ENCODE results near the gene UBP1.
"Not testable (repeated sequence)": the region's sequence is repeated elsewhere in the genome, so short reads cannot be mapped to it uniquely, and the experiment has no call there.

The UBP1 gene

DNA sequence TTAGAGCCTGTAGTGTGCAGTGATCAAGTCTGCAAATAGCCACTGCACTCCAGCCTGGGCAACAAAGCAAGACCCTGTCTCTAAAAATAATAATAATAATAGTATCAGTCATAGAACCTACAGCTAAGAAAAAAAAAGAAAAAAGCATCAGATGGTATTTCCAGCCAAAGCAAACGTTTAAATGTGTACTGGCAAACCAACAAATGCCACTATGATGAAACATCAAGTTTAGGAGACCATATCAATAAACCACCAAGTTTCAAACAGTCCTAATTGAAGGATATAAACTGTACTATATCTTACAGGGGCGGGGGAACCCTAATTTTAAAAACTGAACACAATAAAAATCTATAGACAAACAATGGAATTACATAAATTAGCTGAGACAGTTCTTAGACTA lies 6.4 kb downstream of the UBP1 start:
- FAIRE-seq: no peak

DNA sequence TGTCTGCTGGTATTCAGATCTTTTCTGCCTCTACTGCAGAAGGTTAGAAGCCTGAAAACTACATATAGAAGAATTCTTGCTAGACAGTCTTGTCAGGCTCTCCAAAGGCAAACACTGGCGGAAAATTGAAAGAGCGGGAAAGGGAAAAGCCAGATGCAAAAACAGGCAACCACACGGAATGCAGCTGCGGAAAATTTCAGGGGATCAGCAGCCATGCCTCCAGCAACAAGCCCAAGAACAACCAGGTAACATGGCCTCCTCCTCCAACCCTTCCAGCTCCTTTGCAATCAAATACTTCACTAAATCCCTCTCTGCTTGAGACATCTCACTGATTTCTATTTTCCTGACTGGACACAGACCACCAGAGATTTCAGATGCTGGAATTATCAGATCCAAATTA lies 9.6 kb downstream of the UBP1 start:
- FAIRE-seq: no peak

DNA sequence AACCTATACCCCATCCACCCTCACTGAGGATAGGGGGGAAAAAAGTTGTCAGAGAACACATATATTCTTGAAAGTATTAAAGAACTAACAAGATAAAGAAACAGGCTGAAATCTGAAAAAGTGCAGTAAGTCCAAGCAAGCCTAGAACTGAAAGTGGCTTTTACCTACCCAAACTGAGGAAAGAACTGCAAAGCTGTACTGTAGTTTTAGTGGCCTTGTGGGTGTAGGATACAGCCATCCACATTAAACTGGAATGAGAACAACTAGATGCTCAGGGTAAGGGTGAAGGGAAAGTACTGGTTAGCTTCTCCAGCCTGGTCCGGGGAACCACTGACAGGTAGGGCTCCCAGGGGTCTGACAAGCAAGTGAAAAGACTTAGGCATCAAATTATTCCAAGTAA lies 10.1 kb downstream of the UBP1 start:
- no peak for FAIRE-seq

DNA sequence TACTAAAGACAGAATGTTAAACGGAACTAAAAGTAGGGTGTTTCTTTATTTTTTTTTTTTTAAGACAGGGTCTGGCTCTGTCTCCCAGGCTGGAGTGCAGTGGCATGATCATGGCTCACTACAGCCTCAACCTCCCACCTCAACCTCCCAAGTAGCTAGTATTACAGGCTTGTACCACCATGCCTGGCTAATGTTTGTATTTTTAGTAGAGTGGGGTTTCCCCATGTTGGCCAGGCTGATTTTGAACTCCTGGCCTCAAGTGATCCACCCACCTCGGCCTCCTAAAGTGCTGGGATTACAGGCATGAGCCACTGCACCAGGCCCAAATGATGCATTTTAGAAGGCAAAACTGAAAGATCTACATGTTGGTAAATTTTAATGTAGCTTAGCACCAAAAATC lies 10.9 kb downstream of the UBP1 start:
- FAIRE-seq: not testable (repeated sequence)

DNA sequence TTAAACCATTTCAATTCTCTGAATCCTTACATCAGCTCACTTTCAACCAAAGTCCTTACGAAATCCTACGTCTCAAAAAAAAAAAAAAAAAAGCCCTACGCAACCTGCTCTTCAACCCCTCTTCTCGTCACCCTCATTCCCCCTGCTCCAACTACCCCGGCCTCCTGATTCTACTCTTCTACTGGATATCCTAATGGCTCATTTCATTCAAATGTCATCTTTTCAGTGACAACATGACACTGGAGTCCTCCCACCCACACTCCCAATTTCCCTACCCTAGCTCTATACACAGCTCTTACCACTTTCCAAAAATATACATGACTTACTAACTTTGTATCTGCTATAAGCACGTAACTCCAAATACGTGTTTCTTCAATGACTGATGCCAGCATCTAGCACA lies 11.5 kb downstream of the UBP1 start:
- FAIRE-seq: no peak

DNA sequence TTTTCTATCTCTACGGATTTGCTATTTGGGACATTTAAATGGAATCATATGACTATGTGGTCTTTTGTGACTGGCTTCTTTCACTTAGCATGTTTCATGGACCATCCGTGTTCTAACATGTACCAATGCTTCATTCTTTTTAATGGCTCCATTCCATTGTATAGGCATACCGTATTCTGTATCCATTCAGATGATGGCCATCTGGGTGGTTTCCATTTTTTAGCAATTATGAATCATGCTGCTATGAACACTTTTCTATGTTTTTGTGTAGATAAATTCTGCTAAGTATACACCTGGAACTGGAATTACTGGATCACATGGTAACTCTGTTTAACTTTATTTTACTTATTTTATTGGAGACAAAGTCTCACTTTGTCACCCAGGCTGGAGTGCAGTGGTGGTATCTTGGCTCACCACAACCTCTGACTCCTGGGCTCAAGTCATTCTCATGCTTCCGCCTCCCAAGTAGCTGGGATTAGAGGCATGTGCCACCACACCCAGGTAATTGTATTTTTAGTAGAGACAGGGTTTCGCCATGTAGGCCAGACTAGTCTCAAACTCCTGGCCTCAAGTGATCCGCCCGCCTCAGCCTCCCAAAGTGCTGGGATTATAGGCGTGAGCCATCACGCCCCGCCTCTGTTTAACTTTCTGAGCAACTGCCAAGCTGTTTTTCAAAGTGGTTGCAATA lies 13.4 kb downstream of the UBP1 start:
- no peak for FAIRE-seq

DNA sequence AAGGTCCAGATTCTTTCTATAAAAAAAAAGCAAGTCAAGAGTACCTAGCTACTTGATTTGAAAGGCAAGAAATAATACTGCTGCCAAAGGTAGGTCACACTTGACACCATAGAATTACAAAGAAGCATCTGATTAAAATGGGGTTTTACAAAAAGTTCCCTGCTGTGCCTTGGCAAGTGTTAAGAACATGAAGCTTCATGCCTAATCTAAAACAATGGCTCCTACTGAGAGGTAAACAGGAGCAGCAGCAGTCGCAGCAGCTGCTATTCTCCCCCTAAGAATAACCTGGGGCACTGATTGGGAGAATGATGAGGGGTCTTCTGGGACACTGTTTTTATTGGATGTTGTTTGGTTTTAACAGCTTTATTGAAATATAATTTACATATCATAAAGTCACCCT lies 14.1 kb downstream of the UBP1 start:
- no peak for FAIRE-seq

DNA sequence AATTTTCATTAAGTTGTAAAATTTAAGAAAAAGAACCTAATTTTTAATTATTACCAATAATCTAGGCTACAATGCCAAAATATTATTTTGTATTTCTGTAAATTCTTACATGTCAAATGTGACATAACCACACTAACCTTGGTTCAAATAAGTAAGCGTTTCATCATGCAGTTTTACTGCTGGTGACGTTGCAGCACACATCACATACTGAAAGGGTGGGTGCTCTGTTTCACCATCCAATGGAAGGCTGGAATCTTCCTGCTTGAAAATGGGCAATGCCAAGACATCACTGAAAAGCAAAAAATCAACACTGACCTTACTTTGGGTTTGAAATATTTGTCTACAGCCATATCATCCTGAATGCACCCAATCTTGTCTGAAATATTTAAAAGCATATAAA lies 14.8 kb downstream of the UBP1 start:
- no peak for FAIRE-seq

DNA sequence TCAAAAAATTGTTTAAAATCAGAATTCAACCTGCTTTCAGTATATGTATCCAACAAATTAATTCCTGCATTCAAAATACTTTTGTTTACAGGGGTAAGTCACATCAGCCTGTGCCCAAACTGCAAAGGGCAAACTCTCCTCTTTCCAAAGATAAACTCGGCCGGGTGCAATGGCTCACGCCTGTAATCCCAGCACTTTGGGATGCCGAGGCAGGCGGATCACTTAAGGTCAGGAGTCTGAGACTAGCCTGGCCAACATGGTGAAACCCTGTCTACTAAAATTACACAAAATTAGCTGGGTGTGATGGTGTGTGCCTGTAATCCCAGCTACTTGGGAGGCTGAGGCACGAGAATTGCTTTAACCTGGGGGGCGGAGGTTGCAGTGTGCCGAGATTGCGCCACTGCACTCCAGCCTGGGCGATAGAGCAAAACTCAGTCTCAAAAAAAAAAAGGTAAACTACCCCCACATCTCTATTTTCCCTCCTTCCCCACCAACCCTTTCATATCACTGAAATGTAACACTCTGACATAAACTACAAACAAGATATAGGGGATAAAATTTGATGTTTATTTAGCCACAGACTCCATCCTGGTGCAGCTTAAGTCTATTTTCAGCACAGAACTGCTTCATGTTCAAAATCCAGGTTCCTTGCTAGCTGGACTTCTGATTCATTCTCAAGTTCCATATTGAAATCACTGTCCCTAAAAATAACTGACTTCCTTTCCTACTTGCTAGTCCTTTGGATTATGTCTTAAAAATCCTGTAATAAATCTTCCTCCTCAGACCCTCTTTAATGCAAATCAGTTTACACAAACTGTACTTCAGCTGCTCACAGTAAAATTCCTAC lies 15.4 kb downstream of the UBP1 start:
- no peak for FAIRE-seq

DNA sequence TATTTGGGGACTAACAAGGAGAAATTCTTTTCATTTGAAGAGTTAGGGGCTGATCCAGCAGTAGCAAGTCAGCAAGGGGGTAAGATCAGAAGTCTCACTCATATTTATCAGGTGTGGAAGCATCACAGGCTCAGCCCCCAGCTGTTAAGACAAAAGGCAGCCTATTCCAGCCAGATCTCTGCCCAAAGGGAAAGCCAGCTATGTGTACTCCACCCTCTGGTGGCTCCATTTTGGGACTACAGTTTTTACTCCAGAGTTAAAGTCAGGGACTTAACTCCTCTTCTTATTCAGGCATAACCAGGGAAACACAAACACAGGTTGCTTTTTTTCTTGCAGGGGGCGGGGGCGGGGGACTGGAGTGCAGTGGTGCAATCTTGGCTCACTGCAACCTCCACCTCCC lies 19.2 kb downstream of the UBP1 start:
- no peak for FAIRE-seq

DNA sequence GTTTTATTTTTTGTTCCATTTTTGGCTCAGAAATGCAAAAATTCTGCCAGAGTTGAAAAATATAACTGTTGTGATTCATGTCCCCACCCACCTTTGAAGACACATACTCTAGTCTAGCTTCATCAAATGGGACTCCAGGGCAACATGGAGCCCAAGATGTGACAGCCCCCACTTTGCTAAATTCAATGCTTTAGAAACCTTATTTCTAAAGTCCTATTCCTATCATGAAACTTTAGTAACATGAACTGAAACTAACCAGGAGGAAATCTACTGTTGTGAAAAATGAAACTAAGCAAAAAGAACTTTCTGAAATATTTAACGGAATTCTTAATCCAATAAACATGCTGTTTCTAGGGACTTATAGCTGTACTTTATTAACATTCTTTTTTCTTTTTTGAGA lies 20.3 kb downstream of the UBP1 start:
- no peak for FAIRE-seq

DNA sequence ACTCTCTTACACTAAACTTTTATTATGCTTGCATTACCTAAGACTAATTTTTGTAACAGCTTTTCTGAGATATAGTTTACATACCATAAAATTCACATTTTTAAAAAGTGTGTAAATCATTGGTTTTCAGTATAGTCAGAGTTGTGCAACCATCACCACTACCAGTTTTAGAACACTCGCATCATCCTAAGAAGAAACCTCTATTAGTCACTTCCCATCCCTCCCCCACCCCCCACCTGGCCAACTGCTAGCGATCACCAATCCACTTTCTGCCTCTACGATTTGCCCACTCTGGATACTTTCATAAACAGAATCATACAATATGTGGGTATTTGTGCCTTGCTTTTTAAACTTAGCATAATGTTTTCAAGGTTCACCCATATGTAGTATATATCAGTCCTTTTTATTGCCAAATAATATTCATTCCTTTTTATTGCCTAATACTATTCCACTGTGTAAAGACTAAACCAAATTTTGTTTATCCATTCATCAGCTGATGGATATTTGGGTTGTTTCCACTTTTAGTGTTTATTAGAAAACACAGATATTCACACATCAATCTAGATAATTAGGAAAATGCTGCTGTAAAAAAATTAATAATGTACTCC lies 23.0 kb downstream of the UBP1 start:
- no peak for FAIRE-seq

DNA sequence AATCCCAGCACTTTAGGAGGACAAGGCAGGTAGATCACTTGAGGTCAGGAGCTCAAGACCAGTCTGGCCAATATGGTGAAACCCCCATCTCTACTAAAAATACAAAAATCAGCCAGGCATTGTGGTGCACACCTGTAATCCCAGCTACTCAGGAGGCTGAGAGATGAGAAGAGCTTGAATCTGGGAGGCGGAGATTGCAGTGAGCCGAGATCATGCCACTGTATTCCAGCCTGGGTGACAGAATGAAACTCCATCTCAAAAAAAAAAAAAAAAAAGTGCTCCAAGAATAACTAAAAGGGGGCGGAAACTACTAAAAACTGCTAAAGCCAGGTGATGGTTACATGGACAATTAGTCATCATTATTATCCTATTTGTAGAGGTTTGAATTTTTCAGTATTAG lies 29.4 kb downstream of the UBP1 start:
- not testable (repeated sequence) for FAIRE-seq

DNA sequence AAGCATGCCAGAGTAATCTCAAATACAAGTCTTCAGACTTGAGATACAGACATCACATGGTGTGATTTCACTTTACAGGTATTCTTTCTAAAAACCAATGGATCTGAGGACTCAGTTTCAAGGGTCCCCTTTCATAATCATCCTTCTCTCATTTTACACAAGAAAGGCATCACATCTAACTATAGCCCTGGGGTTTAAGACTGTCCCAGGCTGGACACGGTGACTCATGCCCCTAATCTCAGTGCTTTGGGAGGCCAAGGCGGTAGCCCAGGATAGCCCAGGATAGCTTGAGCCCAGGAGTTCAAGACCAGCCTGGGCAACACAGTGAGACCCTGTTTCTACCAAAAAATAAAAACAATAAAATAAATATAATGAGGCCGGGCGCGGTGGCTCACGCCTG lies 36.4 kb downstream of the UBP1 start:
- no peak for FAIRE-seq

DNA sequence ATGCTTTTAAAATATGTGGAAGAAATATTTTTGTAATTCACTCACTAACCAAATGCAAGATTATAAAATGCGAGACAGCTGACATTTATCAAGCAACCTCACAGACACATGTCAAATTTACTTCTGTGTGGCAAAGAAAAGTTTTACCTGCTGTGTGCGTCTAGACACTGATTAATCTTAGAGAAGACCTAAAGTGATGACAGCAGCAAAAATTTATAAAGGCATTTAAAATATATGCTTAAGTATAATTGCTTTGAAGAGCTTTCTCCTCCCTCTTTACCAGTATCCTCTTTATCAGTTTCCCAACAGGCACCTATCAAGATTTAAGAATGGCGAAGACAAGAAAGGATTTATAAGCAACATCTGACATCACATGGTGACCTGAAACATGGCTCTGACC lies 37.3 kb downstream of the UBP1 start:
- FAIRE-seq: no peak

DNA sequence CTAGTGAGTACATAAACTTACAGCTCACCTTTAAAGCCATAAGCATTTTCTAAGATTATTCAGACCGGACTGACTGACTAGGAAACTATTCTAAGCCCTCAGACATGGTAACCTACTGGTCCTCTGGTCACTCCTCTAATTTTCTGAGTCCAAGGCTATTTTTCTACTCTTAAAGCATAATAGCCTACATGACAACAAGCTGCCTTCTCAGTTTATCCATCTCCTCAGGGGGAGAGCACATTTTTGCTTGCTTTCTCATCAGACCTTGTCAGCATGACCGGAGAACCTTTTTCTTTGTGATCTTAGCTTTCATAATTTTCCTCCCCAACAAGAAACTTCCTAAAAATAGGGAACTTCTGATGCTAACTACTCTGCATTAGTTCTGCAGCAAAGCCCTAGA lies 38.4 kb downstream of the UBP1 start:
- no peak for FAIRE-seq

DNA sequence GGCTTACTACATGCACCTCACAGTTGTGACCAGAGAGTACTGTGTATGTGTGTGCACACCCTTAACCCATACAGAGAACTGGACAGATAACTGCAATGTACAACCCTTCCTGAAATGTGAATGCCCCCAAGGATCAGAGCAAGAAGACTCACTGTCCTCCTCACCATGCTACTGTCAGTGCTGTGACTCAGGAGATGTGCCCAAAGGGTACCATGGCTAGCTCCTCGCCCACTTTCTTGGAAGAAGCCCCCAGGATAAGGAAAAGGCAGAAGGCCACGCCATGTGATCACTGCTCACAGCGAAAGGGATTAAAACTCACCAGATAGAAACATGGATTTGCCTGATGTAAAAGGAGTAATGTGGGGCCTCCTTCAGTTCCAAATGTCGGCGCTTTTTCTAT lies 41.8 kb downstream of the UBP1 start:
- no peak for FAIRE-seq

DNA sequence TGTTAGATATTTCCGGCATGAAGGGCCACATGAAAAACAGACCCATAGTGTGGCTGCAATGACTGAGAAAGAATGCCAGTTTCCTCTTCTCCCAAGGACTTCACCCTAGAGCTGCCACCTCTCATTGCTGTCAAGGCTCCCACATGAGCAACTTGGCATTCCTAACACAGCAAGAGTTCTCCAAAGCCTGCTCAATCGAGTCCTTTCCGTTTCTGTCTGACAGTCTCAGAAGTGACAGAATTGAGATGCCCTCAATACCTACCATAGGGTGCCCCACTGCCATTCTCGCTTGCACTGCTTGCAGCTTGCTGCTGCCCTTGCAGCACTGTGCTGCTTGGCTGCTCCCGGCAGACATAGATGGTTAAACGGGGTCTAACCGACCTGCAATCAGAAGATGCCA lies 44.3 kb downstream of the UBP1 start:
- FAIRE-seq: no peak

DNA sequence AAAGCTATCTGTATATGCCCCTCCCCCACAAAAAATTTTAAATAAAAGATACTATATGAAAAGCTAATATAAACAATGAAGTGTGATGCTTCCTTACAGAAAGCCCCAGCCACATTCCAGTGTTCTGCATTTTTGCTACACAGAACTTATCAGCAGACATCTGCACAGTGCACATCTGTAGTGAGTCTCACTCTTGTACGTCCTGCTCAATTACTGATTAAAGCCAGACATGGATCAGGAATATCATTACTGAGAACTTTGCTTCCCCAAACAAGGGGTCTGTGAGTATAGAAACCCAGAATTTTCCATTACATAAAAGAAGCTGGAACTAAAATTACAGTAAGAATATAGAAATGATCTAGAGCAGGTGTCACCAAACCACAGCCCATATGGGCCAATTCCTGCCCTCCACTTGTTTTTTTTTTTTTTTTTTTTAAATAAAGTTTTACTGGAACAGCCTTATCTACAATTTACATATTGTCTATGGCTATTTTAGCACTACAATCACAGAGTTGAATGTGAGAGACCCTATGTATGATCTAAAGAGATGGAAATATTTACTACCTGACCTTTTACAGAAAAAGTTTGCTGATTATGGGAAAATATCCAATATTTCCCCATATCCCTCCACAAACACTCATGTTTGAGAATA lies 45.7 kb downstream of the UBP1 start:
- FAIRE-seq: no peak

DNA sequence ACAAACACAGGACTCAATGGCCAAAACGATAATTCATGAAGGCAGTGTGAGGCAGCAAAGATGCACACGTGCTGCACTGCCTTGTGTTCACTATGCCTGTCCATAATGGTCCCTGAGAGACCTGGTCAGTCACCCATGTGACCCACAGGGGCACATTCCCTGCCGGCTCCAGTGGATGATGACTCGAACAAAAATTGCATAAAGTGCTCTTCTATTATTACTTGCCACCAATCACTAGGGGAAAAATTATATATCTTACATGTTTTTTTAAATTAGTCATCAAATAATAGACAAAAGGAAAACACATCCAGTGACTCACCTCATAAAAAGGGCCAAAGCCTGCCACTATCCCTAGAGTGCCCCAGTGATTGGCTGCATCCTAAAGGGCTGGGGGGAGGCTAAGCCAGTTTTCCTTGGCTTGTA lies 47.5 kb downstream of the UBP1 start:
- FAIRE-seq: no peak

DNA sequence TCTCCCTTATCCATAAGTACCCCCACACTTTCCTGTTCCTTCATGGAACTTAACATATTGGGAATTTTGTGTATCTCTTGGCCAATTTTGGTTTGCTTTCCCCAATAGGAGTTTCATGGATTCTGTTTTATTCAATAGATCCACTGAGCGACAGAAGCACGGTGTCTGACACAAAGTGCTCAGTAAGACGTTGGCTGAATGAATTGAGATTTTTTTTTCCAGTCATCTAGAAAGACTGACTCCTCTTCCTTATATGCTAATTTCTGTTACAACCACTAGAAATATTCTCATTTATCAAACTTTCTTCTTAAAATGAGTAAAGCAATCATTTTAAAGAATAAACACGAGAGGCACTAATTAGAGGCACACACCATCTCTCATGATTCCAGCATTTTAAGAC lies 48.1 kb downstream of the UBP1 start:
- no peak for FAIRE-seq

DNA sequence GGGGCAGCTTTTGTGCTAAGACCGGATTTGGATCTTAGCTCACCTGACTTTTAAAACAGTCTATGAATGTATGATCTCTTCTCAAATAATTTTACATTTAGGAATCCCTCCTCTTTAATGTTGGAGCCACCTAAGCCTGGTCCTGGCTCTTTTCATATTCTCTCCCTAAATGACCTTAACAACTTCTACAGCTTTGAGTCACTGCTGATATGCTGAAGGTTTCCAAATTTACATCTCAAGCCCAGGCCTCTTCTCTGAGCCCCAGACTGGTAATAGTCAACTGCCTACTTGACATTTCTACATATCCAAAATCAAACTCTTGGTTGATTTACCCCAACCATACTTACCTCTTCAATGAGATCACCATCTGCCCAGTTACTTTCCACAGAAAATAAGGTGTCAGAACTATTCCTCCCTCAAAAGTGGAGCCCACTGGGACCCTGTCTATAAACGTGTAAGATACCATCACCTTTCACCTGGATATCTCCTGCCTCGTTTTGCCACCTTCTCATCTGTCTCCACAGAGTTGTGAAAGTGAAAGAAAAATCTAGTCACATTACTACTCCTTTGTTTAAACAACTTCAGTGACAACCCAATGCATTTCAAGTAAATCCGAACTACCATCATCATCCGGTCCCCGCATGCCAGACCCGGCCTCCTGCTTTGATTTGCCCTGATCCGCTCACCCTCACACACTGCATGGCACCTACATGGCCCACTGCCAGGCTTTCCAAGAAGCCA lies 48.8 kb downstream of the UBP1 start:
- FAIRE-seq: no peak

DNA sequence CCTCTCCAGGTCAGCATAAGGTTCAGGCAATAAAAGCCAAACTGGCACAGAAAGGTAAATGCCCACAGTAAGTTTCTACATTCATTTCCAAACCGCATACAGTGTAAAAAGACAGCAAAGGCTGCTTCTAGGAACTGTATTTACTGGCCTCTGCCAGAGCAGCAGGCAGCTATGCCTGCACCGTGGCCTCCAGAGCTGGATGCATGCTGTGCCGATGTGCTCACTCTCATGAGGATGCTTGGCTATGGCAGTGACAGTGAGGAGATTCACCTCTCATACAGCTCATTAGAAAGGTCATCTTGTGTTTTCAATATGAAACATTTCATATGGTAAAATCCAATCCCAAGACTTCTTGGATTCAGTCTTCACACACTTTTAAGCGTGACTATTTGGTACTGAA lies 50.3 kb downstream of the UBP1 start:
- no peak for FAIRE-seq
